Thymus (tissue), 11 donors: ENCODE data around the gene SULT1C3. TPM values are rescaled to one million over a fixed set of nuclear protein-coding genes. Genes with fewer than 3 reads are reported as not detected.

Experiments used
- DNase-seq, 9 donors: peaks; one replicate each; pipeline ENCODE4 v3.0.0-alpha.2; 2013; ENCODE audit warnings: low spot score in 9 of 9, low read depth in 6 of 9, missing footprints in 1 of 9
- H3K27ac ChIP-seq, 2 donors: one replicate each; pipeline ENCODE4 v1.5.1; 2013; ENCODE audit warnings: control low read depth in 1 of 2, low read depth in 1 of 2, low read length in 1 of 2, mild to moderate bottlenecking in 1 of 2, moderate library complexity in 1 of 2
- H3K27me3 ChIP-seq, 2 donors: one replicate each; pipeline ENCODE4 v1.5.1; 2013; ENCODE audit warnings: low read length in 1 of 2; ENCODE audit not compliant: control insufficient read depth in 2 of 2, insufficient read depth in 1 of 2
- H3K36me3 ChIP-seq, 2 donors: one replicate each; pipeline ENCODE4 v1.5.1; 2013; ENCODE audit warnings: low read length in 1 of 2, mild to moderate bottlenecking in 1 of 2, moderate library complexity in 1 of 2; ENCODE audit not compliant: control insufficient read depth in 2 of 2, insufficient read depth in 2 of 2
- H3K4me1 ChIP-seq, 2 donors: one replicate each; pipeline ENCODE4 v1.5.1; 2013; ENCODE audit warnings: low read length in 2 of 2; ENCODE audit not compliant: control insufficient read depth in 2 of 2, insufficient read depth in 2 of 2
- H3K4me3 ChIP-seq, 2 donors: one replicate each; pipeline ENCODE4 v1.5.1; 2013; ENCODE audit warnings: low read length in 2 of 2, control low read depth in 1 of 2, mild to moderate bottlenecking in 1 of 2
- H3K9me3 ChIP-seq, 2 donors: one replicate each; pipeline ENCODE4 v1.5.1; 2013; ENCODE audit warnings: low read length in 1 of 2, mild to moderate bottlenecking in 1 of 2; ENCODE audit not compliant: control insufficient read depth in 2 of 2, insufficient read depth in 1 of 2
- WGBS: extraction: QIAGEN DNeasy Blood & Tissue Kit; methylation state at CpG from one replicate; pipeline ENCODE4 v1.1.7; 2013; 5-methylcytosine and 5-hydroxymethylcytosine counted together
- polyA plus RNA-seq: library from polyadenylated mRNA; stranded (reverse); fragments of 200-250 nt; gene quantifications from one replicate; pipeline ENCODE4 v1.2.3, GENCODE V29; 2013
- total RNA-seq: library from RNA; stranded (reverse); fragments of 120-200 nt; gene quantifications from one replicate; pipeline ENCODE4 v1.2.4, GENCODE V29; 2013
- donor health status: healthy.

Gene SULT1C3
- total and polyA plus RNA-seq, 2 donors, result not detected

DNA sequence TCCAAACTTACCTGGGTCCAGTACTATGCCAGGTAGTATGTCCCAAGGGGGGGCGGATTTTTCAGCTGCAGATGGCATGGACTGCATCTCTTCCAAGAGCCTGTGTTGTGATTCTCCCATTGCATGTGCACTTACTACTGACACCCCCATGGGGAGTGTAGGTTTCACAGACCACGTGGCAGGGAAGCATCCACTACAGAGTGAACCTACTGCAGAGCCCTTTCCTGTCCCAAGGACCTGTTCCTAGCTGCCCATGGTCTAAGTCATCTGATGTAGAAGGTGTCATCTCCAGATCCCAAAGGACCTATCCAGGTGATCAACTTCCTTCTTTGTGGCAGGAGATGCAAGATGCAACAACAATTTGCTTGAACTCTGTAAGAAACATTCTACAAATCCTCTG is 9.9 kb upstream of the SULT1C3 start:
- Histone ChIP-seq H3K4me3 (no peak overlapping the region), H3K9me3 (no peaks in the 10 kb centered on the region), H3K27ac (no peak overlapping the region), H3K36me3 (no peaks in the 10 kb centered on the region), H3K4me1 (no peaks in the 10 kb centered on the region), H3K27me3 (no peaks in the 10 kb centered on the region)
- no peak for DNase-seq
- 91% methylated on average over 2 of the region's 2 CpGs for WGBS

DNA sequence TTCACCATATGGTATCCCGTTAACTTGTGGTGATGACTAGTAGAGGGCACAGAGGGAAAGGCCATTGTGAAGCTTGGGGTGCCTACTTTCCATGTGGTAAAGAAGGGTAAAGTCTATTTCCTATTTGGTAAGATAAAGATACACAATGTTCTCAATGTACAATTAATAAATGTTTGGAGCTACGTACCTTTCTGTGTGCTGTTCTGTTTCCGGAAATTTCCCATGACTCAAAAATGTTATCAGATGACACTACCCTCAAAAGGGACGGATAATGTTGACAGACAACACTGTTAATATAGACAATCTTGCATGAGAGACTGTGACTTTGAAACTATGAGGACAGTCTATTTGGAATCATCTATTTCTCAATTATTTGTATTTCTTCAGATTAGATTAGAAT is 4.2 kb upstream of the SULT1C3 start:
- 96% methylated on average over 4 of the region's 4 CpGs for WGBS
- Histone ChIP-seq H3K27ac (no peak overlapping the region), H3K36me3 (no peaks in the 10 kb centered on the region), H3K4me3 (no peak overlapping the region), H3K27me3 (no peaks in the 10 kb centered on the region), H3K4me1 (no peaks in the 10 kb centered on the region), H3K9me3 (no peaks in the 10 kb centered on the region)
- DNase-seq, result no peak

DNA sequence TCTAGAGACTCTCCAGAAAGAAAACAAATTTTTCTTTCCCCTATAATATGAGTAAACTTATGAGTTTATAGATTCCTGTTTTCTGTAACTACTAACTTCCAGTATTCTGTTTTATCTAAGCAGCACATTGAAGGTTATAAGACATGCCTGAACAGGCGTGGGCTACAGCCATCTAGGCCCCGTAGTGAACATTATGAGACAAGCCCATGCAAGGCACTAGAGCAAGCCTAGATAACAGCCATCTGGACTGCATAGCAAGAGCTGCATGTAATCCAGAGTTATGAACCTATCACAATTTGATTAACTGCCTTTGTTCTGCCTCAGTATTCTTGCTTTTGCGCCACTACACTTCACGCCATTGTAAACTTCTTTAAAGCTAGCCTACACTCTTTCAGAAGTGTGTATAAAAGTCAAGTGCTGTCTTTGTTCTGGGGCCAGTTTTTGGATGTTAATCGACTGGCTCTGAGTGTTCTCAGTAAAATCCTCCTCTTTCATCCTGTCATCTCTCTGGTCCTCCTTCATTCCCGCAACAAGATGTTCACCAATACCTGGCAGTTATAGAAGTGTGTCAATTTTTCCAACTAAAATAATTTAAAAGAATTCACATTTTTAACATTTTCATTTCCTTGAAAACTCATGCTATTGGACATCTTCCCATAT is 3.0 kb upstream of the SULT1C3 start:
- Histone ChIP-seq H3K9me3 (no peaks in the 10 kb centered on the region), H3K27ac (no peak overlapping the region), H3K27me3 (no peaks in the 10 kb centered on the region), H3K4me1 (no peaks in the 10 kb centered on the region), H3K36me3 (no peaks in the 10 kb centered on the region), H3K4me3 (no peak overlapping the region)
- WGBS, result 97% methylated on average over 6 of the region's 6 CpGs
- no peak for DNase-seq

DNA sequence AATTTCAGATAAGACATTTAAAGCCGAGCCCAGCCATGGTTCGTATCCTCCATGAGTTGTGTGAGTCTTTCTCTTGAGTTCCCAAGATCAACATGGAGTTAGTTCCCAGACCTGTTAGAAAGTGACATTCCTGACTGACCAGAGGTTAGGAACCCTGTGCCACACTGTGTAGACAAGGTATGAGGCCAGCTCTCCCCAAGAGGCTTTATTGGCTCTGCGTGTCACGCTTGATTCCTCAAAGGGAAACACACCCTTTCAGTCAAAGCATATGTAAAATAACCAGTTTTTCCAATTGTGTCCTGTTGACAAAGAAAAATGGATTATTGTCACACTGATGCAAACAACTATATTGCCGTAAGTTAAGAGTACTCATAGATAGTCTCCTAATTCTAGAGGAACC is 1.2 kb downstream of the SULT1C3 start:
- Histone ChIP-seq H3K9me3 (no peaks in the 10 kb centered on the region), H3K36me3 (no peaks in the 10 kb centered on the region), H3K27me3 (no peaks in the 10 kb centered on the region), H3K4me1 (no peaks in the 10 kb centered on the region), H3K4me3 (no peak overlapping the region), H3K27ac (no peak overlapping the region)
- no peak for DNase-seq
- 99% methylated on average over 5 of the region's 5 CpGs for WGBS

DNA sequence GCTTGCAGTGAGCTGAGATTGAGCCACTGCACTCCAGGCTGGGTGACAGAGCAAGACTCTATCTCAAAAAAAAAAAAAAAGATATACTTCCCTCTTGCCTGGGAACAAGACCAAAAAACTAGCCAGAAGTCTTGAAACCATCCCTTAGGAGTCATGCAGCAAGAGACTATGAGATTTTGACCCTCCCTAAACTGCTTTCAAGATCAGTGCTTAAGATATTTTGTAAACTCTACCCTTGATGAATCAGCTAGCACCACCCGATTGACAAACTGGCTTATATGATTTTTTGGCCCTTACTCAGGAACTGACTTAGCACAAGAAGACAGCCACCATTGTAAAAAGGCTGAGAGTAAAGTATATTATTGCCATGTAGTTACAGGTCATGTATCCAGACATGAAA is 3.8 kb downstream of the SULT1C3 start:
- Histone ChIP-seq H3K4me3 (no peak overlapping the region), H3K36me3 (no peaks in the 10 kb centered on the region), H3K27me3 (no peaks in the 10 kb centered on the region), H3K27ac (no peak overlapping the region), H3K4me1 (no peaks in the 10 kb centered on the region), H3K9me3 (no peaks in the 10 kb centered on the region)
- WGBS, result 91% methylated on average over 1 of the region's 1 CpG
- DNase-seq, result no peak

DNA sequence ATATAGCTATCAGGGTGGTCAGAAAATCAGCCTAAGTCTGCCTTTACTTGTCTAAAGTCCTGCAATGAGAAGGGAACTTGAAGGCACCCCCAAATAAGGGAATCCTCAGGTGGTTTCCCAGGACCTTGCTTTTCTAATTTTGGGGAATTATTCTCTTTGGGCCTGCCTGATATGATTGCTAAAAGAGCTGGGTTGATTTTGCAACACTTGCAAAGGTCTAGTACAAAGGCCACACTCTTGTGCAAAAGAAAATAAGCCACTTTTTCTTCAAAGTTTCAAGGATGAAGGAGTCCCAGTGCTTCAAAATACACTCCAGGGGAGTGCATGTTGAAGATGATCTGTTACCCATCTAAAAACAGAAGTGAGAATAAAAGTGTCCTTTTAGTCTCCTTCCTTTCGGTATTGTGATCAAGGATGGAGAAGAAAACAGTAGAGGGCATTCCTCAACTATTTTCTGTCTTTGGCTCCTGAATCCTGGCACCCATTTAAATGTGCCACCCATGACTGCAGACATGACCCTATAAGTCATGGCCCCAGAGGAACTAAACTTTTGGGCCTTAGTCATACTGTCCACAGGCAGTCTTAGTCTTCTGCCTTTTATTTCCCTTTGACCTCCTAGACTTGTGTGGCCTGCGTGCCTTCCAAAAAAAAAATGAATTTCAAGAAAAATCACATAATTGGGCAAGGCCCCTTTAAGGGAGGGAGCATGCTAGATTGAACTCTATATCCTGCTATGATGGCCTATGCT is 5.1 kb downstream of the SULT1C3 start:
- Histone ChIP-seq H3K27me3 (no peaks in the 10 kb centered on the region), H3K4me1 (no peaks in the 10 kb centered on the region), H3K4me3 (no peak overlapping the region), H3K36me3 (no peaks in the 10 kb centered on the region), H3K9me3 (no peaks in the 10 kb centered on the region), H3K27ac (no peak overlapping the region)
- 92% methylated on average over 2 of the region's 2 CpGs for WGBS
- no peak for DNase-seq

DNA sequence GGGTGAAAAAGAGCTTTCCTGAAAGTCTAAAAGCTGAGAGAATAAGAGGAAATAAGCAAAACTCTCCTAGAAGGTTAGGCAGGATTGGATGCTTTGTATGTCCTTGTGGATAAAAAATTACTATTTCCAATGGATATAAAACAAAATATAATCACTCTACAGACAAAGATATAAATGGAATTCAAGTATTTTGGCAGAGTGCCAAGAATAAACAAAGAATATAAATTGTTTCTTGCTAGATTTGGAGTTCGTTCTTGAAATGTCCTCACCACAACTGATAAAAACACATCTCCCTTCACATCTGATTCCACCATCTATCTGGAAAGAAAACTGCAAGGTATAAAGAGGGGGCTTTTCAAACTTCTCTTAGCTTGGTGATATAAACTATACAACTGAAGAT is 13.3 kb downstream of the SULT1C3 start:
- 88% methylated on average over 1 of the region's 1 CpG for WGBS
- Histone ChIP-seq H3K4me3 (no peak overlapping the region), H3K4me1 (no peaks in the 10 kb centered on the region), H3K27me3 (no peaks in the 10 kb centered on the region), H3K27ac (no peak overlapping the region), H3K9me3 (no peaks in the 10 kb centered on the region), H3K36me3 (no peaks in the 10 kb centered on the region)
- DNase-seq, result no peak

DNA sequence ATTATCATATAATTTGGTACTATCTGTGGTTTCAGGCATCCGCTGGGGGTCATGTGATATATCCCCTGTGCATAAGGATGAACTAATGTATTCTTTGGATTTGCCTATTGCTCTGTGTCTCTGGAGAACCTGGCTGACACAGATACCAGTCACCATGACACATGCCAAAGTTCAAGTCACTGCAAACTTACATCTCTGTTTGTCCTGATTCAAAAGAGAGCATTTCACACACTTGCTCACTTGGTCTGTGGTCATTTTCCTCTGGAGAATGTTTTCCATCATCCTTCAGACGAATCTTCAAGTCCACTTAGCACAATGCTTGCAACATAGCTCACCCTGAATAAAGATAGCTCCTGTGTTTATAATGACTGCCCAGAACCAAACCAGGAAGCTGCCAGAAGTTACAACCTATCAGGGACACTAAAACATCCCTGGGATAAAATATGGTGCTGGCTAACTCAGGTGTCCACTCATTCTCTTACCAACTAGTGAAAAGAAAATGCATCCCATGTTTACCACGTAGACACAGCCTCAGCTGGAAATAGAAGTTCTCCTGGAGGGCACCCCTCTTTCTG is 18.1 kb downstream of the SULT1C3 start:
- Histone ChIP-seq H3K27me3 (no peaks in the 10 kb centered on the region), H3K4me3 (no peak overlapping the region), H3K36me3 (no peaks in the 10 kb centered on the region), H3K4me1 (no peaks in the 10 kb centered on the region), H3K9me3 (no peaks in the 10 kb centered on the region), H3K27ac (no peak overlapping the region)
- no peak for DNase-seq
- WGBS, result 78% methylated on average over 3 of the region's 3 CpGs

DNA sequence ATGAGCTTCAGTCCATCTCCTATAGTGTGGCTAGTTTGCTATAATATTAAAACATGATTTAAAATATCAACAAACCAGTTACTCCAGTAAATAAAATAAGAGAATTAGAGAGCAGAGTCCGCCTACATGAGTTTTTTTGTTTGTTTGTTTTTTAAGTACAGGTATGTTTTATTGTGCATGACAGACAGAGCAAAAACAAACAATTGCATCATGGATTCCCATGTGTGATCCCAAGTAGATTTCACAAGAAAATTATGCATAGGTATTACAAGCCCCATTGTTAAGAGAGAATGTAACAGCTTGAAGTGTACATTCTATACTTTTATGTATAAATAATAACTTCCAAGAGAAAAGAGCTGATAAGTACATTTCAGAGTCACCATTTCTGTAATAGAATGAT is 21.0 kb downstream of the SULT1C3 start:
- Histone ChIP-seq H3K4me3 (no peak overlapping the region), H3K9me3 (no peaks in the 10 kb centered on the region), H3K27me3 (no peaks in the 10 kb centered on the region), H3K36me3 (no peaks in the 10 kb centered on the region), H3K4me1 (no peaks in the 10 kb centered on the region), H3K27ac (no peak overlapping the region)
- 91% methylated on average over 1 of the region's 1 CpG for WGBS
- no peak for DNase-seq
